ENCODE results near the gene FSTL4. TPM values are rescaled to one million over a fixed set of nuclear protein-coding genes. Genes with fewer than 3 reads are reported as not detected.

Gene FSTL4
- total and polyA plus RNA-seq, 2 donors (not counting 1 experiment from before 2014, with no cell fraction given), result 0.31 to 6.7 TPM

DNA sequence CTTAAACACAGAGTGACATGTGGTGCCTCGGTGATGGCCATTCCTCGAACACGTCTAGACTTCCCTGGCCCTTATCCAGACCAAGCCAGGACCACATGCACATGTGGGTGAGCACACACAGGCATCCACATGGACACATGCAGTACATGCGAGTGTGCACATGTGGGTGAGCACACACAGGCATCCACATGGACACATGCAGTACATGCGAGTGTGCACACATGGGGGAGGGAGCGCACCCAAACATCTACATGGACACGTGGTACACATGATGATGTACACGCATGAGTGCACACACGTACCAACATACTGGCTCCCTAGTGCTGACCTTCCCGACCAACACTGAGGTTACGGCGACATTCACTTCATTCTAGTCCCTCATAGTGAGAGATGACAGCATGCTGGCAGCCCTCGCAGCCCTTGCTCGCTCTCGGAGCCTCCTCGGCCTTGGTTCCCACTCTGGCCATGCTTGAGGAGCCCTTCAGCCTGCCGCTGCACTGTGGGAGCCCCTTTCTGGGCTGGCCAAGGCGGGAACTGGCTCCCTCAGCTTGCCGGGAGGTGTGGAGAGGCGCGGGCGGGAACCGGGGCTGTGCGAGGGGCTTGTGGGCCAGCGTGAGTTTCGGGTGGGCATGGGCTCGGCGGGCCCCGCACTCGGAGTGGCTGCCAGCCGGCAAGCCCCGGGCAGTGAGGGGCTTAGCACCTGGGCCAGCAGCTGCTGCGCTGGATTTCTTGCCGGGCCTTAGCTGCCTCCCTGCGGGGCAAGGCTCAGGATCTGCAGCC is 373.7 kb downstream of the FSTL4 start:
- POLR2A ChIA-PET, result no interaction called here
- CTCF ChIA-PET, result no interaction called here
- H3K9me3 Mint-ChIP-seq (ENCODE audit: insufficient read depth), result no peaks in the 10 kb centered on the region

DNA sequence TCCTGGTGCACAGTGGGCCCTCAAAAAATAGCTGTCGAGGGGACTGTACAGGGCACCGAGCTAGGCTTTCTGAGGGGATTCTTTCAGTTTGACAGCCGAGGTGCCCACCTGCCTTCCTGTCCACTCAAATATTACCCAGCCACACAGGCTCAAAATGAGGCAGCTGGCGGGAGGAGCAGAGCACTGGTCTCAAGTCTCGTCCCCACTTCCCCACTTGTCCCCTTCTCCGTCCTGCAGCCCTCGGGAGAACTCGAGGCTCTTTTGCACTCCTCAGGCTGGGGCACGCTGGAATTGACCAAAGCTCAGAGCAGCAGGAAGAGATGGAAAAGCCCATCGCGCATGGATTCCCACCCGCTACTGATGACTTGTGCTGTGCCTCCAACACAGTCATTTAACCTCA is 375.4 kb downstream of the FSTL4 start:
- no peak overlapping the region for H3K27ac ChIP-seq (ENCODE audit: low read length in 2 of 2)
- POLR2A ChIA-PET, result no interaction called here
- peaks cover under 1% of the 10 kb centered on the region for H3K4me1 Mint-ChIP-seq
- DNase-seq, result no peak
- H3K4me2 ChIP-seq (replicated peaks; ENCODE audit: low read depth, low read length, poor library complexity, severe bottlenecking), result no peak overlapping the region
- no peaks in the 10 kb centered on the region for H3K4me1 ChIP-seq (ENCODE audit: control insufficient read depth in 2 of 2, insufficient read depth in 2 of 2, low read length in 2 of 2)
- 84% methylated on average over 11 of the region's 12 CpGs for WGBS (ENCODE audit: insufficient coverage)
- no peaks in the 10 kb centered on the region for H3K9me3 Mint-ChIP-seq (ENCODE audit: insufficient read depth)
- no peak overlapping the region for H3K9ac ChIP-seq (ENCODE audit: low read length)
- H3K27me3 ChIP-seq (replicated peaks in 1 of 4; ENCODE audit: control extremely low read depth in 1 of 4, control insufficient read depth in 3 of 4, insufficient read depth in 4 of 4, low read length in 3 of 4), result no peaks in the 10 kb centered on the region
- CTCF ChIA-PET, result interaction anchor here (0.6 kb wide), 1 partner anchor 306 kb away, joined by 4 read pairs; no protein-coding TSS in a partner anchor
- H3K27ac Mint-ChIP-seq, result no peak overlapping the region
- no peak overlapping the region for H3K4me3 Mint-ChIP-seq
- ATAC-seq (ENCODE audit: low read depth), result no peak
- H3K27me3 Mint-ChIP-seq, result peaks cover 4% of the 10 kb centered on the region
- no peaks in the 10 kb centered on the region for H4K20me1 ChIP-seq (ENCODE audit: control insufficient read depth, insufficient read depth, low read length, poor library complexity, severe bottlenecking)
- no peak overlapping the region for H2AFZ ChIP-seq (ENCODE audit: insufficient read depth, low read depth, low read length, poor library complexity, severe bottlenecking)
- H3K9me3 ChIP-seq (ENCODE audit: control extremely low read depth in 1 of 3, control insufficient read depth in 2 of 3, insufficient read depth in 1 of 3, low read length in 2 of 3), result no peaks in the 10 kb centered on the region
- intact Hi-C loops (cut with micrococcal nuclease), result no loop called here
- H3K36me3 ChIP-seq (replicated peaks in 1 of 2; ENCODE audit: control extremely low read depth in 1 of 2, control insufficient read depth in 1 of 2, extremely low read depth in 1 of 2, insufficient read depth in 2 of 2, low read length in 1 of 2), result no peaks in the 10 kb centered on the region
- TF ChIP-seq, protein P1, sequence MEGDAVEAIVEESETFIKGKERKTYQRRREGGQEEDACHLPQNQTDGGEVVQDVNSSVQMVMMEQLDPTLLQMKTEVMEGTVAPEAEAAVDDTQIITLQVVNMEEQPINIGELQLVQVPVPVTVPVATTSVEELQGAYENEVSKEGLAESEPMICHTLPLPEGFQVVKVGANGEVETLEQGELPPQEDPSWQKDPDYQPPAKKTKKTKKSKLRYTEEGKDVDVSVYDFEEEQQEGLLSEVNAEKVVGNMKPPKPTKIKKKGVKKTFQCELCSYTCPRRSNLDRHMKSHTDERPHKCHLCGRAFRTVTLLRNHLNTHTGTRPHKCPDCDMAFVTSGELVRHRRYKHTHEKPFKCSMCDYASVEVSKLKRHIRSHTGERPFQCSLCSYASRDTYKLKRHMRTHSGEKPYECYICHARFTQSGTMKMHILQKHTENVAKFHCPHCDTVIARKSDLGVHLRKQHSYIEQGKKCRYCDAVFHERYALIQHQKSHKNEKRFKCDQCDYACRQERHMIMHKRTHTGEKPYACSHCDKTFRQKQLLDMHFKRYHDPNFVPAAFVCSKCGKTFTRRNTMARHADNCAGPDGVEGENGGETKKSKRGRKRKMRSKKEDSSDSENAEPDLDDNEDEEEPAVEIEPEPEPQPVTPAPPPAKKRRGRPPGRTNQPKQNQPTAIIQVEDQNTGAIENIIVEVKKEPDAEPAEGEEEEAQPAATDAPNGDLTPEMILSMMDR (IDR thresholded peaks at IDR 0.05), result no peak
- no peak for TF ChIP-seq EZH2 (IDR thresholded peaks at IDR 0.05; ENCODE audit: borderline replicate concordance, insufficient read depth, low read depth, low read length, poor library complexity, severe bottlenecking)
- H3K4me3 ChIP-seq (ENCODE audit: control extremely low read depth in 1 of 5, extremely low read depth in 1 of 5, insufficient read depth in 1 of 5, low read depth in 2 of 5, low read length in 4 of 5), result no peak overlapping the region
- no peaks in the 10 kb centered on the region for H3K79me2 ChIP-seq (ENCODE audit: control insufficient read depth, insufficient read depth, low read length)

More for the DNA sequence above, 373.7 kb downstream of the FSTL4 start:
- 95% methylated on average over 35 of the region's 35 CpGs for WGBS (ENCODE audit: insufficient coverage)
- no peaks in the 10 kb centered on the region for H3K9me3 ChIP-seq (ENCODE audit: control extremely low read depth in 1 of 3, control insufficient read depth in 2 of 3, insufficient read depth in 1 of 3, low read length in 2 of 3)
- H3K4me3 ChIP-seq (ENCODE audit: control extremely low read depth in 1 of 5, extremely low read depth in 1 of 5, insufficient read depth in 1 of 5, low read depth in 2 of 5, low read length in 4 of 5), result no peak overlapping the region
- H3K27ac ChIP-seq (ENCODE audit: low read length in 2 of 2), result no peak overlapping the region
- H3K4me2 ChIP-seq (replicated peaks; ENCODE audit: low read depth, low read length, poor library complexity, severe bottlenecking), result no peak overlapping the region
- no peaks in the 10 kb centered on the region for H3K36me3 ChIP-seq (replicated peaks in 1 of 2; ENCODE audit: control extremely low read depth in 1 of 2, control insufficient read depth in 1 of 2, extremely low read depth in 1 of 2, insufficient read depth in 2 of 2, low read length in 1 of 2)
- ATAC-seq (ENCODE audit: low read depth) (no peak), DNase-seq (no peak)
- TF ChIP-seq, protein P1 (IDR thresholded peaks at IDR 0.05), result no peak
- TF ChIP-seq EZH2 (IDR thresholded peaks at IDR 0.05; ENCODE audit: borderline replicate concordance, insufficient read depth, low read depth, low read length, poor library complexity, severe bottlenecking), result no peak
- intact Hi-C loops (cut with micrococcal nuclease), result no loop called here
- H3K9ac ChIP-seq (ENCODE audit: low read length), result no peak overlapping the region
- H3K4me3 Mint-ChIP-seq, result no peak overlapping the region
- H3K4me1 Mint-ChIP-seq, result peaks cover 1% of the 10 kb centered on the region
- no peaks in the 10 kb centered on the region for H3K4me1 ChIP-seq (ENCODE audit: control insufficient read depth in 2 of 2, insufficient read depth in 2 of 2, low read length in 2 of 2)
- H3K27me3 ChIP-seq (replicated peaks in 1 of 4; ENCODE audit: control extremely low read depth in 1 of 4, control insufficient read depth in 3 of 4, insufficient read depth in 4 of 4, low read length in 3 of 4), result no peaks in the 10 kb centered on the region
- no peaks in the 10 kb centered on the region for H3K79me2 ChIP-seq (ENCODE audit: control insufficient read depth, insufficient read depth, low read length)
- H3K27me3 Mint-ChIP-seq, result peaks cover 4% of the 10 kb centered on the region
- H4K20me1 ChIP-seq (ENCODE audit: control insufficient read depth, insufficient read depth, low read length, poor library complexity, severe bottlenecking), result no peaks in the 10 kb centered on the region
- H2AFZ ChIP-seq (ENCODE audit: insufficient read depth, low read depth, low read length, poor library complexity, severe bottlenecking), result no peak overlapping the region
- H3K27ac Mint-ChIP-seq, result no peak overlapping the region

Data from B cell (primary cell).